K562 (cell line): ENCODE measurements around the gene PFKP. TPM values are rescaled to one million over a fixed set of nuclear protein-coding genes. Genes with fewer than 3 reads are reported as not detected.

Experiments
- ATAC-seq: fragments of 200-7000 bp; cut with Tn5 transposase; 3 replicates; pipeline ENCODE4 v1.9.1; 2020; ENCODE audit warnings: moderate library complexity
- BruUV-seq: library from RNA; stranded (reverse); fragments of 400-500 nt; replicated peaks from 2 replicates; lab custom pipeline; 2021; lab: Mats Ljungman, UMichigan
- CTCF ChIA-PET: fragments of 300-600 bp; formaldehyde crosslinking; extraction: SDS; loops from one replicate; lab custom pipeline; 2021; ENCODE audit warnings: low intra/inter-chr PET ratio; lab: Yijun Ruan, JAX
- POLR2A ChIA-PET: fragments of 300-600, 350-650 bp; sonication (Branson Sonifier 250); formaldehyde crosslinking; extraction: SDS; loops from one replicate; lab custom pipeline; 2021; ENCODE audit warnings: antibody characterized with exemption, inconsistent platforms; lab: Yijun Ruan, JAX
- DNase-seq, 4 experiments: peaks; one replicate each; pipeline versions ENCODE4 v3.0.0 to v3.0.0-alpha.2; 2011 to 2018; ENCODE audit warnings: low spot score in 3 of 4, mixed read lengths in 3 of 4; ENCODE audit errors: extremely low read depth in 1 of 4
- FAIRE-seq: peaks from 2 replicates; lab custom pipeline; 2011; peaks lifted over from hg19 to GRCh38; lab: Jason Lieb, UNC
- H2AFZ ChIP-seq: 2 replicates; pipeline ENCODE4 v1.6.0; 2011; ENCODE audit warnings: low read depth, low read length, control low read depth, inconsistent platforms
- H3K27ac ChIP-seq: fragments of 200-600 bp; 3 replicates; pipeline ENCODE4 v1.8.0; 2011; ENCODE audit warnings: low read depth, mild to moderate bottlenecking, control low read depth, inconsistent platforms, low read length, moderate library complexity, mixed read lengths; ENCODE audit errors: extremely low read depth
- H3K27me3 ChIP-seq, 2 experiments: fragments of 300-600 bp in 1 of 2; 2 replicates in 1 of 2; 3 replicates in 1 of 2; pipeline versions ENCODE4 v1.6.0 to v1.8.0; 2011; ENCODE audit warnings: inconsistent platforms in 2 of 2, low read length in 2 of 2, mild to moderate bottlenecking in 1 of 2, mixed read lengths in 1 of 2, moderate library complexity in 1 of 2; ENCODE audit not compliant: control insufficient read depth in 2 of 2, insufficient read depth in 2 of 2
- H3K36me3 ChIP-seq: fragments of 300-600 bp; 3 replicates; pipeline ENCODE4 v1.8.0; 2011; ENCODE audit warnings: mild to moderate bottlenecking, low read length, inconsistent platforms; ENCODE audit not compliant: control insufficient read depth, insufficient read depth
- H3K4me1 ChIP-seq, 2 experiments: fragments of 200-600 bp in 1 of 2; replicated peaks in 1 of 2; 2 replicates in 1 of 2; 3 replicates in 1 of 2; pipeline versions ENCODE4 v1.5.1 to v1.8.0; 2011; ENCODE audit warnings: inconsistent platforms in 2 of 2, low read length in 2 of 2, mild to moderate bottlenecking in 1 of 2, mixed read lengths in 1 of 2, moderate library complexity in 1 of 2; ENCODE audit not compliant: control insufficient read depth in 2 of 2, insufficient read depth in 2 of 2
- H3K4me2 ChIP-seq: 2 replicates; pipeline ENCODE4 v1.6.1; 2011; ENCODE audit warnings: low read length, control low read depth, inconsistent platforms, mixed read lengths; ENCODE audit not compliant: insufficient read depth
- H3K4me3 ChIP-seq: fragments of 200-600 bp; sonication (generic), shearing (Covaris generic); 2 replicates; pipeline ENCODE4 v1.5.1; 2016; ENCODE audit warnings: control low read depth, inconsistent platforms
- H3K79me2 ChIP-seq: fragments of 200-600 bp; 3 replicates; pipeline ENCODE4 v1.8.0; 2011; ENCODE audit warnings: low read length, inconsistent platforms; ENCODE audit not compliant: control insufficient read depth, insufficient read depth
- H3K9ac ChIP-seq, 2 experiments: 2 replicates each; pipeline versions ENCODE4 v1.6.0 to v1.6.1; 2011; ENCODE audit warnings: low read depth in 2 of 2, low read length in 2 of 2, control low read depth in 1 of 2, inconsistent platforms in 1 of 2, mild to moderate bottlenecking in 1 of 2, mixed read lengths in 1 of 2; ENCODE audit not compliant: insufficient read depth in 1 of 2
- H3K9me1 ChIP-seq: one replicate; pipeline ENCODE4 v1.6.0; 2011; ENCODE audit warnings: inconsistent platforms, mild to moderate bottlenecking, low read length, moderate library complexity; ENCODE audit not compliant: control insufficient read depth, insufficient read depth
- H3K9me3 ChIP-seq: replicated peaks from 2 replicates; pipeline ENCODE4 v1.5.1; 2011; ENCODE audit warnings: low read depth, low read length, inconsistent platforms; ENCODE audit not compliant: control insufficient read depth, insufficient read depth
- H4K20me1 ChIP-seq: replicated peaks from 2 replicates; pipeline ENCODE4 v1.6.1; 2011; ENCODE audit warnings: low read length, inconsistent platforms, mixed read lengths; ENCODE audit not compliant: control insufficient read depth, insufficient read depth
- CBX1 ChIP-seq: sonication (generic); IDR thresholded peaks from 2 replicates; pipeline ENCODE4 v1.6.1; 2016; ENCODE audit warnings: antibody characterized with exemption, low read depth, mild to moderate bottlenecking
- GABPB2 ChIP-seq: fragments of 250-450 bp; sonication (Bioruptor Pico); conservative IDR thresholded peaks from 2 replicates; pipeline ENCODE4 v1.5.1; 2021; ENCODE audit warnings: mild to moderate bottlenecking
- HDAC2 ChIP-seq: fragments of 450-650 bp; IDR thresholded peaks from 2 replicates; pipeline ENCODE4 v1.6.1; 2016; ENCODE audit warnings: mild to moderate bottlenecking
- MECOM ChIP-seq: fragments of 250-450 bp; sonication (Bioruptor Pico); IDR thresholded peaks from 2 replicates; pipeline ENCODE4 v1.8.0; 2022; ENCODE audit warnings: inconsistent platforms
- MYNN ChIP-seq, 2 experiments: sonication (generic); formaldehyde crosslinking in 1 of 2; IDR thresholded peaks; 2 replicates each; pipeline versions ENCODE4 v1.5.0 to v1.6.1; 2016 to 2020; ENCODE audit warnings: antibody characterized with exemption in 1 of 2, missing genetic modification reagents in 1 of 2
- OTX1 ChIP-seq: fragments of 450-650 bp; formaldehyde crosslinking; IDR thresholded peaks from 2 replicates; pipeline ENCODE4 v1.4.0; 2022; ENCODE audit warnings: mild to moderate bottlenecking
- POLR2G ChIP-seq: fragments of 200-400 bp; formaldehyde crosslinking; IDR thresholded peaks from 2 replicates; pipeline ENCODE4 v1.6.1; 2017; ENCODE audit warnings: low read depth, mild to moderate bottlenecking, antibody characterized with exemption, low read length, moderate library complexity
- TEAD4 ChIP-seq, 2 experiments: sonication (generic) in 1 of 2; formaldehyde crosslinking in 1 of 2; IDR thresholded peaks; 2 replicates each; pipeline versions ENCODE4 v1.6.1 to v1.8.0; 2012 to 2022; ENCODE audit warnings: borderline replicate concordance in 1 of 2, inconsistent platforms in 1 of 2, low read length in 1 of 2, mild to moderate bottlenecking in 1 of 2, missing genetic modification reagents in 1 of 2
- ZNF347 ChIP-seq: fragments of 450-650 bp; formaldehyde crosslinking; IDR thresholded peaks from 2 replicates; pipeline ENCODE4 v1.4.0; 2020; ENCODE audit warnings: low read depth, mild to moderate bottlenecking, moderate library complexity
- WGBS: fragments of 100-300 bp; shearing (Covaris generic); methylation state at CpG from one replicate; pipeline ENCODE4 v1.1.6; 2016; ENCODE audit warnings: low coverage, mixed read lengths; ENCODE audit not compliant: insufficient coverage; ENCODE audit errors: missing lambda C conversion rate; 5-methylcytosine and 5-hydroxymethylcytosine counted together
- in situ Hi-C: fragments of 300-500 bp; cut with MboI; formaldehyde crosslinking; loops from 4 replicates; pipeline ENCODE4 v1.15.0; 2018; ENCODE audit warnings: inconsistent platforms, mixed read lengths
- intact Hi-C: fragments of 100-400 bp; cut with micrococcal nuclease; formaldehyde crosslinking; loops from 2 replicates; pipeline ENCODE4 v1.14.2; 2022
- polyA plus RNA-seq, 8 experiments: library from polyadenylated mRNA; depleted of rRNA in 4 of 8; stranded (reverse) in 5 of 8; unstranded in 3 of 8; fragments of >200 nt; fragmentation: Nextera tagmentation in 2 of 8; fragmentation: Illumina TruSeq in 1 of 8; extraction: Ambion mirVana in 2 of 8; extraction: Trizol in 1 of 8; gene quantifications; 2 replicates each; pipeline versions ENCODE4 v1.2.1 to v1.2.3, GENCODE V29; 2011 to 2014; ENCODE audit warnings: inconsistent platforms in 1 of 8, missing spikeins in 1 of 8
- total RNA-seq, 7 experiments: library from RNA; depleted of rRNA in 6 of 7; stranded (reverse); fragments of >200 nt in 6 of 7; fragmentation: Illumina TruSeq in 2 of 7; extraction: Trizol in 2 of 7; gene quantifications; 2 replicates each; pipeline versions ENCODE4 v1.2.1 to v1.2.3, GENCODE V29; 2011 to 2021; ENCODE audit warnings: low replicate concordance in 1 of 7
- TF ChIP-seq, protein P1 (sequence below): sonication (generic); formaldehyde crosslinking; IDR thresholded peaks from 2 replicates; pipeline ENCODE4 v1.8.1; 2023; ENCODE audit warnings: missing genetic modification reagents, mild to moderate bottlenecking, borderline replicate concordance

Gene PFKP
- total and polyA plus RNA-seq, 9 of the 15 experiments (the other 6 are each of a cell fraction or from before 2014, with no cell fraction given) = 23.5 to 116 (median 62.1) TPM

DNA sequence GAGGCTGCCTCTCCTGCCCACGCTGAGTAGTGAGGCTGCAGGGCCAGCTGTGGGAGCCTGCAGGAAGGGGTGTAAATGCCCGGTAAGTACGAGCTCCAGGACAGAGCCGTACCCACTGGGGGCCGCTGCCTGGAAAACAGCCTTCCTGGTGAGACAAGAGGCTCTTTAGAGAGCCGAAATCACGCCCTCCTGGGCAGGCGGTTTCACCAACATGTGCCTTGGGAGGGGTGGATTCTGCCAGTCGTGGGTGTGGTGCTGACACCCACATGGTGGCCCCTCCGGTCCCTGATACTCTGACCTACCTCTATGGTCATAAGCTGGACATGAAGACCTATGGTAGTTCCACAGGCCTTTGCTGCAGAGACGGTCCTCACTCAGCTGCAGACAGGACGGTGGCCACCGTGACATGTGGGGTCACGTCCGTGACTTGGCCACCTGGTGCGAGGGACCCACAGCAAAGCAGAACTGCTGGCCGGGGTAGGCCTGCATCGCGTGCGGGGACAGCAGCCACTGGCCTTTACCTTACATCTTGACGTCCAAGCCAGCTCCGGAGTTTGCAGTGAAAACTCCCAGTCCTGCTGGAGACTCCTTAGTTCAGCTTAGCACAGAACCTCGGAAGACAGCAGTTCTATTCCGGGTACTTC is 58.3 kb downstream of the PFKP start:
- H3K27me3 ChIP-seq = no peaks in the 10 kb centered on the region
- DNase-seq (no peak), FAIRE-seq (no peak), ATAC-seq (no peak)
- peaks cover 0 to 13% of the 10 kb centered on the region in 2 experiments; a peak in 1 of 5 replicates for H3K4me1 ChIP-seq
- intact Hi-C loops = no loop called here
- no peak overlapping the region for H3K4me3 ChIP-seq
- in situ Hi-C loops = no loop called here
- ChIA-PET CTCF (no interaction called here), POLR2A (interaction anchor here (0.7 to 1.3 kb wide), 4 partner anchors 10 to 30 kb away, joined by 3 to 5 read pairs (median 4); no protein-coding TSS in a partner anchor)
- H3K9me3 ChIP-seq = no peaks in the 10 kb centered on the region
- H3K79me2 ChIP-seq = no peaks in the 10 kb centered on the region
- H3K9me1 ChIP-seq = no peaks in the 10 kb centered on the region
- H3K4me2 ChIP-seq = no peak overlapping the region
- BruUV-seq = no TSS peak
- peak overlapping the region in 1 of 2 experiments; percentile 40; a peak in 1 of 4 replicates for H3K9ac ChIP-seq
- no peaks in the 10 kb centered on the region for H4K20me1 ChIP-seq
- no peak overlapping the region for H2AFZ ChIP-seq
- 90% methylated on average over 19 of the region's 24 CpGs for WGBS
- H3K27ac ChIP-seq = no peak overlapping the region
- no peak for TF ChIP-seq ZNF347 (CRISPR knock-in tag)
- TF ChIP-seq POLR2G = peak; percentile 35; the same call in 1 of the 2 replicates
- no peak for TF ChIP-seq CBX1
- no peak for TF ChIP-seq OTX1 (CRISPR knock-in tag)
- H3K36me3 ChIP-seq = peaks cover 92% of the 10 kb centered on the region; the same call in 2 of the 3 replicates

DNA sequence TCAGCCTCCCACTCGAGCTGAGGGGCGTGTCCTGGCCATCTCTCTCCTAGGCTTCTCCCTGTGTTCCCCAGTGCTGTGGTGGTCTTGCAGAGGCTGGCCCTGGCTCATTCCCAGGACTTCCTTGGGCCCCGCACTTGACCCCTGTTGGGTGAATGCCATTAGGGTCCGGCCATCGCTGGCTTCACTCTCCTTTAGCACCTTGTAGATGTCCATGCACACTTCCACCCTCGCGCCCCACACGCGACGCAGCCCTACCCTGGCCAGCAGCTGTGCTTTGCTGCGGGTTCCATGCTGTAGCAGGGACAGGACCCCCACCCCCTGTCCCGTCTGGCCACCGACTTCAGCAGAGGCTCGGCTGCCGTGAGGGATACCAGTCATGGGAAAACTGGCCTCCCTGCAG is 58.9 kb downstream of the PFKP start:
- in situ Hi-C loops (no loop called here), intact Hi-C loops (no loop called here)
- DNase-seq = no peak
- Histone ChIP-seq H3K4me1 (peaks cover 0 to 13% of the 10 kb centered on the region in 2 experiments; a peak in 1 of 5 replicates), H3K9me1 (no peaks in the 10 kb centered on the region), H3K79me2 (no peaks in the 10 kb centered on the region), H3K4me3 (no peak overlapping the region), H3K9ac (no peak overlapping the region), H3K4me2 (no peak overlapping the region), H2AFZ (no peak overlapping the region), H3K9me3 (no peaks in the 10 kb centered on the region), H3K27me3 (no peaks in the 10 kb centered on the region), H3K36me3 (peaks cover 90% of the 10 kb centered on the region; the same call in 2 of the 3 replicates), H4K20me1 (no peaks in the 10 kb centered on the region), H3K27ac (no peak overlapping the region)
- no peak; the same call in 1 of the 3 replicates for ATAC-seq
- no peak for FAIRE-seq
- BruUV-seq = no TSS peak
- WGBS = 96% methylated on average over 15 of the region's 15 CpGs
- CTCF ChIA-PET = no interaction called here
- POLR2A ChIA-PET = interaction anchor here (0.9 to 1.3 kb wide), 3 partner anchors 10 to 16 kb away, joined by 3 to 5 read pairs (median 5); no protein-coding TSS in a partner anchor
- TF ChIP-seq, protein P1, sequence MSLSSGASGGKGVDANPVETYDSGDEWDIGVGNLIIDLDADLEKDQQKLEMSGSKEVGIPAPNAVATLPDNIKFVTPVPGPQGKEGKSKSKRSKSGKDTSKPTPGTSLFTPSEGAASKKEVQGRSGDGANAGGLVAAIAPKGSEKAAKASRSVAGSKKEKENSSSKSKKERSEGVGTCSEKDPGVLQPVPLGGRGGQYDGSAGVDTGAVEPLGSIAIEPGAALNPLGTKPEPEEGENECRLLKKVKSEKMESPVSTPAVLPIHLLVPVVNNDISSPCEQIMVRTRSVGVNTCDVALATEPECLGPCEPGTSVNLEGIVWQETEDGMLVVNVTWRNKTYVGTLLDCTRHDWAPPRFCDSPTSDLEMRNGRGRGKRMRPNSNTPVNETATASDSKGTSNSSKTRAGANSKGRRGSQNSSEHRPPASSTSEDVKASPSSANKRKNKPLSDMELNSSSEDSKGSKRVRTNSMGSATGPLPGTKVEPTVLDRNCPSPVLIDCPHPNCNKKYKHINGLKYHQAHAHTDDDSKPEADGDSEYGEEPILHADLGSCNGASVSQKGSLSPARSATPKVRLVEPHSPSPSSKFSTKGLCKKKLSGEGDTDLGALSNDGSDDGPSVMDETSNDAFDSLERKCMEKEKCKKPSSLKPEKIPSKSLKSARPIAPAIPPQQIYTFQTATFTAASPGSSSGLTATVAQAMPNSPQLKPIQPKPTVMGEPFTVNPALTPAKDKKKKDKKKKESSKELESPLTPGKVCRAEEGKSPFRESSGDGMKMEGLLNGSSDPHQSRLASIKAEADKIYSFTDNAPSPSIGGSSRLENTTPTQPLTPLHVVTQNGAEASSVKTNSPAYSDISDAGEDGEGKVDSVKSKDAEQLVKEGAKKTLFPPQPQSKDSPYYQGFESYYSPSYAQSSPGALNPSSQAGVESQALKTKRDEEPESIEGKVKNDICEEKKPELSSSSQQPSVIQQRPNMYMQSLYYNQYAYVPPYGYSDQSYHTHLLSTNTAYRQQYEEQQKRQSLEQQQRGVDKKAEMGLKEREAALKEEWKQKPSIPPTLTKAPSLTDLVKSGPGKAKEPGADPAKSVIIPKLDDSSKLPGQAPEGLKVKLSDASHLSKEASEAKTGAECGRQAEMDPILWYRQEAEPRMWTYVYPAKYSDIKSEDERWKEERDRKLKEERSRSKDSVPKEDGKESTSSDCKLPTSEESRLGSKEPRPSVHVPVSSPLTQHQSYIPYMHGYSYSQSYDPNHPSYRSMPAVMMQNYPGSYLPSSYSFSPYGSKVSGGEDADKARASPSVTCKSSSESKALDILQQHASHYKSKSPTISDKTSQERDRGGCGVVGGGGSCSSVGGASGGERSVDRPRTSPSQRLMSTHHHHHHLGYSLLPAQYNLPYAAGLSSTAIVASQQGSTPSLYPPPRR (CRISPR knock-in tag) = no peak
- TF ChIP-seq HDAC2 (no peak), GABPB2 (CRISPR knock-in tag) (no peak), MECOM (CRISPR knock-in tag) (no peak), TEAD4 (IDR thresholded peaks at IDR 0.05; ENCODE audit: low read length) (no peak), TEAD4 (CRISPR knock-in tag; IDR thresholded peaks at IDR 0.05; ENCODE audit: borderline replicate concordance) (no peak), MYNN (IDR thresholded peaks at IDR 0.05) (0 out of 2 replicates have a peak, but pooled peaks have one; percentile 7), MYNN (CRISPR knock-in tag; IDR thresholded peaks at IDR 0.05) (no peak)
